GM19452 (cell line): ENCODE results near the gene CHRNB2.

Source experiments
- ATAC-seq: cut with Tn5 transposase; IDR thresholded peaks from one replicate; pipeline ENCODE4 v1.9.1; 2021; ENCODE audit not compliant: unreplicated experiment

Gene CHRNB2

DNA sequence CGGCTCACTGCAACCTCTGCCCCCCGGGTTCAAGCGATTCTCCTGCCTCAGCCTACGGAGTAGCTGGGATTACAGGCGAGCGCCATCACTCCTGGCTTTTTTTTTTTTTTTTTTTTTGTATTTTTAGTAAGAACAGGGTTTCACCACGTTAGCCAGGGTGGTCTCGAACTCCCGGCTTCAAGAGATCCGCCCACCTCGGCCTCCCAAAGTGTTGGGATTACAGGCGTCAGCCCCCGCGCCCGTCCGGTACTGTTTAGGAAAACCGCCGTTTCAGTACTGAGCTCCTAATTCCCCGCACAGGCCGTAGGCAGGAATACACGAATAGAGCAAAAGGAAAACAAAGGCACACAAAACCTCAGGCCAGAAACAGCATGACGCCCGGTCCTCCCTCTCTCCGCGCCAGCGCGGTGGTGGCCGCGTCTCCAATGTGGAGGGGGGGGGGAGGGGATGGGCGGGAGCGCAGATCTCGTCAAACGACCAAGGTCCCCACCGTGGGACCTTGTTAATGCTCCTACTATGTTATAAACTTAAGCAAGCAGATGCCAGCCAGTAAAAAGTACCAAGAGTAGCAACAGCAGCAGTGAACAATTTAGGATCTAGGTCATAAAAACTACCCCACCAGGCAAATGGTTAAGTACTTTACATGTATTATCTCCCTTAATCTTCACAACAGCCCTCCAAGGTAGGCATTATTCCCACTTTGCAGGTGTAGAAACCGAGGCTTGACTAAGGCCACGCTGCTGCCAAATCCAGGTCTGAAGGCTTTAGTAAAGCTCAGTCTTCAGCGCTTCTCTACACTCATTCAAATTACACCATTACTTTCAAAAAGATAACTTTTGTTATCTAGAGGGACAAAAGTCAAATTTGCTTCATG is 41.1 kb downstream of the CHRNB2 start:
- no peak for ATAC-seq

DNA sequence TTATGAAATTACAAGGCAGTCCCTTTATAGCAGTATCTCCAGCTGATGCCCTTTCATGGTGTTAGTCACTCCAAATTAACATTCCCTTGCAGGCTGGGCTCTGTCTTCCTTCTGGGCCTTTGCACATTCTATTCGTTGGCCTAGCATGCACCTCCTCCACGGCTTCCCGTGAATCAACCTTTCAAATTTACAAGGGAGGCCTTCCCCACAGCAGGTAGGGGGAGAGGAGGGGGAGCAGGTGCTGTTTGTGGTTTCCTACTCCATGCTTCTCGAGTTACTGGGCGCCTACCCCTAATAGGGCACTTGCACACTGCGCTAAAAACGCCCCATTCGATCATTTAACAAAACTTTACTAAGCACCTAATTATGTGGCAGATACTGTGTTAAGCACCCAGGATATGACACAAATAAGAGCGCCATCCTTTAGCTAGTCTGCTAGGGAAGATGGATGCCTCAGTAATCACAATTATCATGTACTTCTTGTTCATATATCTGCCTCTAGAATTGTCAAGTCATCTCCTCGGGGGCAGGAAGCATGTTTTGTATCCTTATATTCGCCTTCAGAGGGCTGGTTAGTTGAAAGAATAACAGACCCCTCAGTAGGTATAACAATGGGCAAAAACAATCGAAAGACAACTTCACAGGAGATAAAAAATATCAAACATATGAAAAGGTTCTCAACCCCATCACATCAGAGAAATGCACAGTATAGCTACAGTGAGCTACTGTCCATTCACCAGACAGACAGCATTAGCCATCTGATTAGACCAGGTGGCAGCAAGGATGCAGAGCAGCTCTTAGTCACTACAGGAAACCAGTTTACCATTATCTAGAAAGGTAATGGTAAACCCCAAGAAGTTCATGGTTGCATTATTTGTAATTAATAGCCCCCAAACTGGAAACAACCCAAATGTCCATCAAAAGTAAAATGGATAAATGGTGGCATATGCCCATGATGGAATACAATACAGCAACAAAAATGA is 42.1 kb downstream of the CHRNB2 start:
- ATAC-seq: no peak

DNA sequence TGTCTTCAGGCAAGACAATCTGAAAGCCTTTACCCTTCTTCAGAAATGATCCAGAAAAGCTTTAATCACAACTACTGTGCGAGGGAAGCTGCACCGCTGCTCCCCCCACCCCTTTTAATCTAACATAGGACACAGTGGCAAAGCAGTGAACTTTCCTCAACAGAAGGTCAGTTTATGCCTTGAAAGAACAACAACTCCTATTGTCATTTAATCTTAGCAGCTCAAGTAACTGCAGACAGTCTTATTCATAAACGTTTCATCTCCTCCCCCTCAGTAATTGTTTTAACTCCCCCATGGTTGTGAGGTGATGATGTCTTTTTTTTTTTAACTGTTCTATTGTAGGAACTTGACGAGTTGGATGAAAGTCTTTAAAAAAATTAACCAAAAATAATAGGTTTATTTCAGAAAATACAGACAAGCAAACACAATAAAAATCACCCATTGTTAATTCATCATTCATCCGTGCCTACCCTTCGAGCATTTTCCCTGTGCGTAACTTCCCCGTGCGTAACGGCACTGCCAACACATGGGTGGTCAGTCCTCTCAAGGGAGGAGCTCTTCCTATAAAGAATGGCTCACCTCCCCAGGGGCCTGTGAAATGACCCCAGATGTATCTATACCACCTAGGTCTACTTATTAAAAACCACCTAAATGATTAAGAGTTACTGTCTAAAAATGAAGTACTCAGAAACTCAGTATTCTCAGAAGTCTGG is 43.7 kb downstream of the CHRNB2 start:
- ATAC-seq: no peak

DNA sequence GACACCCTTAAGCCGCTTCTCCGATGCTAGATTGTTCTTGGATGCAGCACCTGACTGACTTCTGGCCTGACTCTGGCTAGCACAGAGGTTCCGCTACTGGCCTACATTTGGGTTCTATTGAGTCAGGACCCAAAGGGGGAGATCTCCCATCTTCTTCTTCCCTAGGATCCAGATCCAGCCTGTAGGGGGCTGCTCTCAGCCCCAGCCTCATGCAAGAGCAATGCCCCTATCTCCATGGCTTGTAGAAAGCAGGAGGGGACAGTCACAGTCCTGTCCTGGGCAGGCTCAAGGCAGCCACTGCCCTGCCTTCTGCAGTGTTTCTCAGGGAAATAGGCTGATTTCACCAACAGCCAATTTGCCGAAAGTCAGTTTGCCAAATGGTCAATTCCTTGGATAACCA is 46.7 kb downstream of the CHRNB2 start:
- ATAC-seq: no peak

DNA sequence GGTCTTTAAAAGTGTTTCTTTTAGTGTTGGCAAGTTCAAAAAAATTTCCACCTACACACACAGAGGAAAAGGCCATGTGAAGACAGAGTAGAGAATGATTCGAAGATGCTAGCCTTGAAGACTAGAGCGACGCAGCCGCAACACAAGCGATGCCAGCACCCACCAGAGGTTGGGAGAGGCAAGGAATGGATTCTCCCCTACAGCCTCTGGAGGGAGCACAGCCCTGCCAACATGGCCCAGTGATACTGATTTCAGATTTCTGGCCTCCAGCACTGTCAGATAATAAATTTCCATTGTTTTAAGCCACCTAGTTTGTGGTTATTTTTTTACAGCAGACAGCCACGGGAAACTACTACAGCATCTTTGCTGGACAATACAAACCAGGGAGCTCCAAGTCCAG is 47.3 kb downstream of the CHRNB2 start:
- no peak for ATAC-seq

DNA sequence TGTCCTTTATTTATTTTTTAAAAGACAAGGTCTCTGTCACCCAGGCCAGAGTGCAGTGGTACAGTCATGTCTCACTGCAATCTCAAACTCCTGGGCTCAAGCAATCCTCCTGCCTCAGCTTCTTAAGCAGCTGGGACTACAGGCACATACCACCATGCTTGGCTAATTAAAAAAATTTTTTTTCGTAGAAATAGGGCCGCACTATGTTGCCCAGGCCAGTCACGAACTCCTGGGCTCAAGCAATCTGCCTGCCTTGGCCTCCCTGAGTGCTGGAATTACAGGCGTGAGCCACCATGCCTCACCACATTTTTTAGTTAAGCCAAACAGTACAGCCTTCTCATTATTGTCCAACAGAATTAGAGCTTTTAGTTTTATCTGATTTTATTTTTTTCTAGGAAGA is 47.8 kb downstream of the CHRNB2 start:
- no peak for ATAC-seq

DNA sequence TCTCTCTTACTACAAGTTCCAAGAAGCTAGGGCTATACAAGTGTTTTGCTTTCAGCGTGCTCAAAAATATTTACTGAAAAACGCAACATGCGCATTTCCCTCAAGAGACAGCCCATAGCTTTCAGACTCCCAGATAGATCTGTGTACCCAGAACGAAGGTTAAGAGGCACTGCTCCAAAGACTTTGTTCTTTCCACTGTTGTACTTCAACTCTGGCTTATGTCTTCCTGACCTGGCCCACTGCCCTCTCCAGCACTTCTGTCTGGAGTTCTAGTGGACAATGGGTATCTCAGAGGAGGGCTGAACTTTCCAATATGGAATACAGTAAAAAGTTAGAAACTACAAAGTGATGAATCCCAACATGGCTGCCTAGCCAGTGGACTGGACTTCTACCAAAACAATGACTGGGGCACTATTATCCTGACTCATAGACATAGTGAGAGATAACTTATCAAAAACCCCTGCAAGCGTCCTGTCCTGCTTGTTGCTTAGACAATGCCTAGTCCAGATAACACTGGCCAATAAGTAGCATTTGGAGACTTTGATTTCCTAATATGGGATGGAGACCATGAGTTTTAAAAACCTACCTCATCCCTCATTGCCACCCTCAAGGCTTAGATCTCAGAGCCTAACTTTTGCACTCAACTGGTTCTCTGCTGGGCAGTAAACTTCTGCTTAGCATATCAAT is 49.2 kb downstream of the CHRNB2 start:
- no peak for ATAC-seq

DNA sequence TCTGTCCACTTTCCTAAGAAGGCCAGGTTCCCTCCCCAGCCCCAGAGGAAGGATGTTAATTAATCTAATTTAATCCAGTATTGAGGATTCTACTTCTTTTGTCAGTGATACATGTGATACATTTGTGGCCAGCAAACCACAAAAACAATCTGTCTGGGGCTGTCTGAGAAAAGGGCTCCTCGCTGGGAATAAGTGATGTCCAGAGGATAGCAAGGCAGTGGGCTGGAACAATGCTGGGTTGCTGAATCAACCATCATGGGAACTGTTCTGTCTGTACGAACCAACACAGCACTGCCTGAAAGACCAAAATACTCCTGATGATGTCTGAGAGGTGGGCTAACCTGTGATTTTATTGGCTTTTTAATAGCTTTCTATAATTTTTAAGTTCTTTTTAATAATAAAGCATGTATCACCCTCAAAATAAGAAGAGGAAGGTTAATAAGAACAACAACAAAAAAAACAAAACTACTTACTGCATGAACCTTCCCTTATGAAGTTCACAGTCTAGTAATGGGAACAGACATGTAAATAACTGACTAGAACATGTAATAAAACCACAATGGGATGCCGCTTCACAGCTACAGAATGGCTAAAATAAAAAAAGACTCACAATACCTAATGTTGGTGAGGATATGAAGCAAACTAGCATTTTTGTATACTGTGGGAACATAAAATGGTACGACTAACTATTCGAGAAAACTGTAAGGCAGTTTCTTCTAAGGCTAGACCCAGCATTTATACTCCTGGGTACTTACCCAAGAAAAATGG is 51.8 kb downstream of the CHRNB2 start:
- no peak for ATAC-seq

DNA sequence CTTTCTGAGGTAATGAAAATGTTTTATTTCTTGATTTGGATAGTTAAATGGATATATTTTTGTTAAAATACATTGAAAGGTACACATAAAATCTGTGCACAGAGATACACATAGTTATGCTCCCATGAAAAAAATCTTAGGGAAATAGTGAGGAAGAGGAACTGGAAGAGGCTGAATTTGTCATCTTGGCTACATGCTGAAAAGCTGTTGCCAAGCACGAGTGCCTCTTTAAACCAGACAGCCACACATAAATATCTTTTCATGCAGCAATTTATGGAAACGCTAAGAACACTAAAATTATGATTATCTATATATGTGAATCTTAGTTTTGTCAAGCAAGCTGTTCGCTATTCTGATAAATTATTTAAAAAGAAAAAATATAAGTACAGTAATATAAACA is 53.2 kb downstream of the CHRNB2 start:
- no peak for ATAC-seq

DNA sequence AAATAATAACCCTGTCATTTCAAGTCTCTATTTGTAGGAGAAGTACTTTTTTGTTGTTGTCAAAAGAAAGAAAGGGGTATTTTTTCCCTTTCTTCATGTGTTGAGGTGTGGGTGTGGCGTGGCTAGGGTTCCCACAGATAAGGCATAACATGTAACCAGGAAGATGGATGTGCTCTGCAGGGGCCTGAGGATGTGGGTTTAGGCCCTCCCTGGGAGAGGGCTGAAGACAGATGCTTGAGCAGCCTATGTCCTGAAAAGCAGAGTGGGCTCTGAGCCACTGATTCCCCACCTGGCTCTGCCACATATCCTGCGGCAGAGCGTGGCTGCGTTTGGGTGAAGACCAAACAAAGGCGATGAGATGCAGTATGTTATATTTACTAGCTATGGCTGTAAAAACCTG is 54.3 kb downstream of the CHRNB2 start:
- no peak for ATAC-seq

DNA sequence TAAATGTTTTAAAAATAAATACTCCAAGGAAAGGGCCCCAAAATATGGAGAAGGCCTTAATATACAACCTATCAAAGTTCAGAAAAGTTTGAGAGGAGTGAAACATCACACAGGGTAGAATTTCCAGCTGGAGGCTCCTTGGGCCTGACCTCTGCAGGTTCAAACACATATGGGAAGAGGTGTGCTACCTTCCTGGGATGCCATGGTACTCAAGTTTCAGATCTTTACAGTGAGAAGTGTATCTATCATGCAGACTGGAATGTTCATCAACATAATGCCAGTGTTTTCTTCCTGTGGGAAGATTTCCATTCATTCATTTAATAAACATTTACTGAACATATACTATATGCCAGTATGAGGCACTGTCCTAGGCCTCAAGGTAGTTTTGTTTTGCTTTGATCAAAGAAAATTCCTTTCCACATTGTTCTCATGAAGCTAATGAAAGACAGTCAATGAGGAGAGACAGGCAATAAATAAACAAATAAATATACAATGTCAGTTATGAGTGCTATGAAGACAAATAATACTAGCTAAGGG is 55.0 kb downstream of the CHRNB2 start:
- no peak for ATAC-seq

DNA sequence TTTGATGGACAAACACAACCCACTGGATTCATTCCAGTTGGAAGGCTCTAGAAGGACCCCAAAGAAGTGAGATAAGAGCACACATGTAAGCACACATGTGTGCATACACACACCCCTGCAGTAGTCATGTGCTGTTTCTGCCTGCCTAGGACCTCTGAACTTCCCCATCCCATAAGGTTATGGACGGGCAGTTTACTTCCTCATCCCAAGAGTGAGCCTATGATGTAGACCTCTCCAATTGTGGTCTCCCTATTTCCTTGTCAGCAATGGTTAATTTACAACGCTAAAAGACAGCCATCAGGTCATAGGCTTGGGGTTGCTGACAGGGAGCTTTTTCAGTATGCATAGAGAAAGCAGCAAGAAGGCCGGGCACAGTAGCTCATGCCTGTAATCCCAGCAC is 55.8 kb downstream of the CHRNB2 start:
- ATAC-seq: no peak

DNA sequence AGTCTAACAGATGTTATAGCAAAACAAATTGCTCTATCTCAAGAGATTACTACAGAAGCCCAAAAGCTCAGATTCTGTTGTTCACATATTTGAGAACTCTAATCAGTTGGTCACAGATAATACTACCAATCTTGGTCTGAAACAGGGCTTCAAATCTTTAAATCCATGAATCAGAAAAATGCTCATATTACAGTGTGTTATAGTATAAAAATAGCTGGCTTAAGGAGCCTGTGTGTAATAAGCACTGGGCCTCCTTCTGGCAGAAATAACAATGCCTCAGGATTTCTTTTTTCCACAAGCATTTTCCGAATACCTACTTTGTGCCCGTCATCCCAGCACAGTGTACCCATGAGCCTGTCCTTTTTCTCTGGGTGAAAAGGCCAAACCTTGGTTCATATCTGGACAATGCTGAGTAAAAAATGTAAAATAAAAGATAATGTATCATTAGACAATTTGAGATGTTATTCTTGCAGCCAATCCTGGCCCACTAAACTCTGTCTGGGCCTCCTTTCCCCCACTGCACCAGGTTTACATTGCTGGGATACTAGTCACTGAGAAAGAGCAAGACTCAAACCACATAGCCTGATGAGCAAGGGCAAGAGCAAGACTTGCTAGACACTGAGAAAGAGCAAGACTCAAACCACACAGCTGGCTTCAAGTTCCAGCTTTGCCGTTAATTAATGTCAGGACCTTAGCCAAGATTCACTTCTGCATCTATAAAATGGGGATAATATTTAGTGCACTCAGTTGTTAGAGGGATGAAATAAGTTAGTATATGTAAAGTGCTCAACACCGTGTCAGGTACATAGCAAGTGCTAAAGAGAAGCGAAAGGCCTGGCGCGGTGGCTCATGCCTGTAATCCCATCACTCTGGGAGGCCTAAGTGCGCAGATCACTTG is 57.4 kb downstream of the CHRNB2 start:
- no peak for ATAC-seq

DNA sequence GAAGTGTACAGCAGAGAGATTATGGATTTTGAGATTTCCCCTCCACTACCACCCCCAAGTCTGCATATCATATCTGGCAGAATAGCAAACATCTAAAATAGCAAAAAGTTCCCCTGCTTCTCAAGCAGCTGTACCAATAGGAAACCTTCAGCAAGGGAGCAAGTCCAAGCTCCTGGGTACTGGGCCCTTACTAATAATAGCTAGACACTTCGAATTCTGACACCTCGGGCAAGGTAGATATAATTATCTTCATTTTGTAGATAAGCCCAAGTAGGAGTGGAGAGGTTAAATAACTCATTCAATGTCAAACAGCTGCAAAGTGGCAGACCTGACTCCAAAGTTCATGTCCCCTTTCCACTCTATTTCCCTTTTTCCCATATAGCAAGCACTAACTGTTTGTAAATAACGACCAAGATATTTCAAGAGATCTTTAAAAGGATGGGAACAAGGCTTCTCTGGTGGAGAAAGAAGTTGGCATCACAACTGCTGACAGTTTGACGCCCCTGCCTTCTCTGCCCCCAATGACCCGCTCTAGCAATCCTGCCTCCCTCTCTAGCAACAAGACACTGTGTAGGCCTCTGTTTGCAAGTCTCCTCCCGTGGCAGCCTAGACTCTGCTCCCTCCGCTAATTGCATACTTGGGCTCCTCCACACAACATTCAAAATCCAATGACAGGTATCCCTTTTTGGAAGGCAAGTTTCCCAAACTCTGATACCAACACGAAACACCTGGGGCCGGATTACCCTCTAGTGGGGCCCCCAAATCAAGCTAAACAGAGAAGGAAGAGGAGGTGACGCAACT is 59.1 kb downstream of the CHRNB2 start:
- ATAC-seq: peak; percentile 15

DNA sequence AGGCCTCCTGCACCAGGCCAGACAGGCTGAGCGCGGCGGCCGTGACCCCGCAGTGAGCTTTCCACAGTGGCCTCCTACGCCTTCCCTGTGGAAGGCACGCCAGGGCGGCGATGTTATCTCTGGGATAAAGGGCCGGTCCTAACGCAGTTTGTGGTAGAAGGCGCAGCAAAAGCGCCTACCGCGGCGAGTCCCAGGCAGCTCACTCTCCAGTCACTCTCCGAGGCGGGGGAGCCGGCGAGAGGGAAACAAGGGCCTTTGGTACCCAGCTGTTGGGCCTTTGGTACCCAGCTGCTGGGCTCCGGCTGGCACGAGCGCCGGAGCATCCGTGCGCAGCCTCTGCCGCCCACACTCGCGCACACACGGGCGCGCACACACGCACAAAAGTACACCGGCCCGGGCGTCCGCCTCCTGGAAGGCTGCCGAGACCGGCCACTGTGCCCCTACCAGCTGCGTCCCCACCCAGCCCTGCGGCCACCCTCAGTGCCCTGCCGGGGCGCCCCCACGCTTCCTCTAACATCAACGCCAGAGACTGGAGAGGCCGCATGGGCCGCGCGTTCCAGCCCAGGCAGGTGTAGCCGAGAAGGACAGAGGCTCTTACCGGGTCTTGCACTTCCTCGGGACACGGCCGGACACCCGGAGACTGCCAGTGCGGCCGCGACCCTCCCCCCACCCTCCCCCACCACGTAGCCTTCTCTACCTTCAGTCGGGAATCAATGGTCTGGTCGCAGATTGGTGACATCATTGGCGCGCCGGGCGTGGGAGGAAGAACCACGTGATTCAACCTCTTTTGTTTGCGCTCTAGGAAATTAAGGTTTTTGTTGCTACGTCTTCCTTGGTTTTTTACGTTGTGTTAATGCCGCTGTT is 59.9 kb downstream of the CHRNB2 start:
- ATAC-seq: peak; percentile 45

DNA sequence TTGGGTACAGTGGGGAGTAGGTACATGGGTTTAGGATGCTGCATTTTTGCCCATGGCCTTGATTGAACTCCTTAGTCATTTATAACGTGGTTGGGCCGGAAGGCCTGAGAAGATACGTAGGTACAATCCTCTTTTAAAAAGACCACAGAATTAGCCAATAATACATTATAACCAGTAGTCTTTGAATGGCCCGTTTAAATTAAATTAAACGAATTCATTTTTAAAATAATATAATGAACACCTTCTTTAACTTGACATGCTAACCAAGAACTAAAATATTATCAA is 60.5 kb downstream of the CHRNB2 start:
- peak; percentile 19 for ATAC-seq

DNA sequence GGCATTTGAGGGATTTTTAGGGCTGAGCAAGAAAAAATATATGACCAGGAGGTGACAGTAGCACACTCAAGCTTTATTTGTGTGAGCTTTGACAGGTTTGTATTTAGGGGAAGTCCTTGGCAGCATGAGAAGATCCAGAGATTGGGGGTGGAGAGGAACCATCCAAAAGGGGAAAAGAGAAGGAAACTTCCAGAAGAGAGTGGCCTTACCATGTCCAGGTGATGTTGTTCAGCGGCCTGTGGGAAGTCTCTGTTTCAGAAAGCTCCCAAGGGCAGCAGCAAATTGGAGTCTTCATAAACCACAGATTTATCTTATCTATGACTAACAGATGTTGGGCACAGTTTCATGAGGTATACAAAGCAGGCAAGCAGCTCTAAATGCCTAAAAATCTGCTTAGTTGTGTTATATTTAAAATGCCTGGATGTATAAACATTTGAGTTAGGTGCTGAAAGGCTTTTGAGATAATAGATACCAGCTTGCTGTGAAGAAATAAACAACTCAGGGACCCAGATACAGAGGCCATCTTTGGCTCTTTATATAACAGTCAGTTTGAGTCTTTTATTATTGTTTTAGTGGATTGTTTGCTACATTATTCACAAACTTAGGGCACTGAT is 61.6 kb downstream of the CHRNB2 start:
- ATAC-seq: no peak
